Eye (tissue), 1 donor: ENCODE data around the gene ZCCHC8.
A peak's percentile ranks its signal among the peaks of the same experiment; 100 is the strongest.
"Not testable (repeated sequence)": the region's sequence is repeated elsewhere in the genome, so short reads cannot be mapped to it uniquely, and the experiment has no call there.

Experiments used
- DNase-seq: peaks from one replicate; pipeline ENCODE4 v3.0.0-alpha.2; 2015

ZCCHC8 gene

GRCh38 chr12:122506393-122506938 lies 5.7 kb upstream of the ZCCHC8 start:
- no peak for DNase-seq

GRCh38 chr12:122505419-122506051 lies 4.8 kb upstream of the ZCCHC8 start:
- no peak for DNase-seq

- DNase-seq: no peak
Observed at GRCh38 chr12:122503783-122504590, 3.3 kb upstream of the ZCCHC8 start.

- no peak for DNase-seq
Observed at GRCh38 chr12:122503147-122503751, 2.5 kb upstream of the ZCCHC8 start.

GRCh38 chr12:122501489-122501989 lies 807 bp upstream of the ZCCHC8 start:
- DNase-seq: no peak

GRCh38 chr12:122499991-122500684 lies 594 bp downstream of the ZCCHC8 start:
- DNase-seq: peak; percentile 89

GRCh38 chr12:122495258-122495657 lies 5.5 kb downstream of the ZCCHC8 start:
- no peak for DNase-seq

GRCh38 chr12:122493222-122493621 lies 7.5 kb downstream of the ZCCHC8 start:
- not testable (repeated sequence) for DNase-seq

GRCh38 chr12:122491991-122492390 lies 8.7 kb downstream of the ZCCHC8 start:
- DNase-seq: no peak

GRCh38 chr12:122489038-122489437 lies 11.7 kb downstream of the ZCCHC8 start:
- no peak for DNase-seq

- not testable (repeated sequence) for DNase-seq
Observed at GRCh38 chr12:122487807-122488206, 12.9 kb downstream of the ZCCHC8 start.

- no peak for DNase-seq
Observed at GRCh38 chr12:122486805-122487426, 13.8 kb downstream of the ZCCHC8 start.

GRCh38 chr12:122486360-122486759 lies 14.4 kb downstream of the ZCCHC8 start:
- DNase-seq: not testable (repeated sequence)

GRCh38 chr12:122484385-122484784 lies 16.3 kb downstream of the ZCCHC8 start:
- not testable (repeated sequence) for DNase-seq

GRCh38 chr12:122483969-122484368 lies 16.8 kb downstream of the ZCCHC8 start:
- DNase-seq: no peak

GRCh38 chr12:122481861-122482260 lies 18.9 kb downstream of the ZCCHC8 start:
- DNase-seq: no peak

- no peak for DNase-seq
Observed at GRCh38 chr12:122480753-122481152, 20.0 kb downstream of the ZCCHC8 start.

GRCh38 chr12:122474324-122474716 lies 26.4 kb downstream of the ZCCHC8 start:
- DNase-seq: no peak

- DNase-seq: no peak
Observed at GRCh38 chr12:122473543-122474323, 27.0 kb downstream of the ZCCHC8 start.

- DNase-seq: peak; percentile 75
Observed at GRCh38 chr12:122471324-122472226, 29.2 kb downstream of the ZCCHC8 start.
